SK-N-MC (cell line): ENCODE results near the gene GK.
A peak's percentile ranks its signal among the peaks of the same experiment; 100 is the strongest.

Experiments
- DNase-seq: peaks from one replicate; pipeline ENCODE4 v3.0.0-alpha.2; 2011; ENCODE audit warnings: low read depth, low spot score
- H3K27ac ChIP-seq: fragments of 200-600 bp; sonication (generic); 2 replicates; pipeline ENCODE4 v1.5.1; 2016; ENCODE audit warnings: mixed run types
- H3K36me3 ChIP-seq: fragments of 200-600 bp; sonication (generic); 2 replicates; pipeline ENCODE4 v1.6.1; 2017; ENCODE audit warnings: antibody characterized with exemption, low read length, mixed read lengths; ENCODE audit not compliant: insufficient read depth
- H3K4me3 ChIP-seq: fragments of 200-600 bp; sonication (generic); 2 replicates; pipeline ENCODE4 v1.5.1; 2016
- H3K9ac ChIP-seq: fragments of 200-600 bp; sonication (generic); 2 replicates; pipeline ENCODE4 v1.8.0; 2017; ENCODE audit warnings: mixed run types, mixed read lengths; ENCODE audit not compliant: insufficient read length
- H3K9me3 ChIP-seq: fragments of 200-600 bp; sonication (generic); 2 replicates; pipeline ENCODE4 v1.6.1; 2017; ENCODE audit warnings: low read depth, mild to moderate bottlenecking, antibody characterized with exemption, low read length, moderate library complexity, mixed read lengths
- EZH2 ChIP-seq: fragments of 200-600 bp; sonication (generic); IDR thresholded peaks from one replicate; pipeline ENCODE4 v1.6.1; 2017; ENCODE audit warnings: antibody characterized with exemption
- FOXP2 ChIP-seq: optimal IDR thresholded peaks from 2 replicates; pipeline ENCODE3; 2011; ENCODE audit warnings: mild to moderate bottlenecking, moderate library complexity; ENCODE audit not compliant: insufficient read depth; ENCODE audit errors: extremely low read length, control extremely low read depth
- POLR2AphosphoS5 ChIP-seq: IDR thresholded peaks from 2 replicates; pipeline ENCODE4 v1.6.1; 2012; ENCODE audit warnings: mild to moderate bottlenecking, low read depth, low read length, borderline replicate concordance

The GK gene

GRCh38 chrX:30653415-30654131 is at the start of gene GK:
Gene GK, plus strand, starts transcription at chrX:30653423. Its CDS starts 115 bp downstream, at chrX:30653538.
- Histone ChIP-seq H3K9ac (peak within 1 kb of the TSS; percentile 59), H3K9me3 (no peaks in the 10 kb centered on the region), H3K36me3 (no peaks in the 10 kb centered on the region), H3K4me3 (peak within 1 kb of the TSS; percentile 80), H3K27ac (no peak within 1 kb of the TSS)
- DNase-seq = no peak
- TF ChIP-seq EZH2 = no peak
- no peak for TF ChIP-seq FOXP2

GRCh38 chrX:30607155-30607554 is 46.1 kb upstream of the GK start:
- no peak overlapping the region for H3K27ac ChIP-seq
- H3K9me3 ChIP-seq = no peaks in the 10 kb centered on the region
- TF ChIP-seq FOXP2 (no peak), EZH2 (no peak), POLR2AphosphoS5 (no peak)
- no peak overlapping the region for H3K4me3 ChIP-seq
- DNase-seq = no peak
- H3K36me3 ChIP-seq = no peaks in the 10 kb centered on the region
- H3K9ac ChIP-seq = no peak overlapping the region

GRCh38 chrX:30610026-30610425 is 43.2 kb upstream of the GK start:
- no peak overlapping the region for H3K9ac ChIP-seq
- no peak overlapping the region for H3K27ac ChIP-seq
- no peak overlapping the region for H3K4me3 ChIP-seq
- no peaks in the 10 kb centered on the region for H3K36me3 ChIP-seq
- no peaks in the 10 kb centered on the region for H3K9me3 ChIP-seq
- no peak for TF ChIP-seq POLR2AphosphoS5
- no peak for TF ChIP-seq EZH2
- no peak for TF ChIP-seq FOXP2
- DNase-seq = no peak

- no peak overlapping the region for H3K27ac ChIP-seq
- DNase-seq = no peak
- no peak overlapping the region for H3K4me3 ChIP-seq
- H3K9me3 ChIP-seq = peaks cover 3% of the 10 kb centered on the region; the same call in 1 of the 2 replicates
- TF ChIP-seq FOXP2 (no peak), POLR2AphosphoS5 (no peak), EZH2 (no peak)
- H3K9ac ChIP-seq = no peak overlapping the region
- no peaks in the 10 kb centered on the region for H3K36me3 ChIP-seq
Observed at GRCh38 chrX:30612250-30612655, 41.0 kb upstream of the GK start.

- DNase-seq = no peak
- H3K9me3 ChIP-seq = peaks cover 3% of the 10 kb centered on the region; the same call in 1 of the 2 replicates
- H3K27ac ChIP-seq = no peak overlapping the region
- TF ChIP-seq EZH2 = no peak
- TF ChIP-seq POLR2AphosphoS5 = no peak
- H3K36me3 ChIP-seq = no peaks in the 10 kb centered on the region
- H3K4me3 ChIP-seq = no peak overlapping the region
- no peak overlapping the region for H3K9ac ChIP-seq
Observed at GRCh38 chrX:30613721-30614120, 39.5 kb upstream of the GK start.

- Histone ChIP-seq H3K36me3 (no peaks in the 10 kb centered on the region), H3K27ac (no peak overlapping the region), H3K9me3 (peaks cover 3% of the 10 kb centered on the region; the same call in 1 of the 2 replicates), H3K4me3 (no peak overlapping the region), H3K9ac (no peak overlapping the region)
- DNase-seq = no peak
- TF ChIP-seq POLR2AphosphoS5 = no peak
- TF ChIP-seq EZH2 = no peak
- TF ChIP-seq FOXP2 = no peak
Observed at GRCh38 chrX:30615229-30615628, 38.0 kb upstream of the GK start.

GRCh38 chrX:30618160-30618765 is 35.0 kb upstream of the GK start:
- TF ChIP-seq EZH2 = no peak
- TF ChIP-seq FOXP2 = no peak
- no peak for TF ChIP-seq POLR2AphosphoS5

GRCh38 chrX:30620125-30620524 is 33.1 kb upstream of the GK start:
- H3K9me3 ChIP-seq = peaks cover 3% of the 10 kb centered on the region; the same call in 1 of the 2 replicates
- no peak for DNase-seq
- no peak overlapping the region for H3K9ac ChIP-seq
- no peaks in the 10 kb centered on the region for H3K36me3 ChIP-seq
- no peak overlapping the region for H3K27ac ChIP-seq
- TF ChIP-seq FOXP2 (no peak), POLR2AphosphoS5 (no peak), EZH2 (no peak)
- H3K4me3 ChIP-seq = no peak overlapping the region

More at GRCh38 chrX:30618160-30618765, 35.0 kb upstream of the GK start:
- no peak overlapping the region for H3K27ac ChIP-seq
- no peak overlapping the region for H3K4me3 ChIP-seq
- H3K36me3 ChIP-seq = no peaks in the 10 kb centered on the region
- no peak overlapping the region for H3K9ac ChIP-seq
- DNase-seq = no peak
- peaks cover 3% of the 10 kb centered on the region; the same call in 1 of the 2 replicates for H3K9me3 ChIP-seq
